Stimulated activated CD4-positive, alpha-beta T cell treated with anti-CD3 and anti-CD28 coated beads, Interleukin-15, amount 100 ng/mL, for 24 hours (primary cell): Measurements from ENCODE around the gene GPR32.
"Not testable (repeated sequence)": the region's sequence is repeated elsewhere in the genome, so short reads cannot be mapped to it uniquely, and the experiment has no call there.

ENCODE experiments used
- DNase-seq: peaks from one replicate; pipeline ENCODE4 v3.0.0-alpha.2; 2020

Gene GPR32

DNA sequence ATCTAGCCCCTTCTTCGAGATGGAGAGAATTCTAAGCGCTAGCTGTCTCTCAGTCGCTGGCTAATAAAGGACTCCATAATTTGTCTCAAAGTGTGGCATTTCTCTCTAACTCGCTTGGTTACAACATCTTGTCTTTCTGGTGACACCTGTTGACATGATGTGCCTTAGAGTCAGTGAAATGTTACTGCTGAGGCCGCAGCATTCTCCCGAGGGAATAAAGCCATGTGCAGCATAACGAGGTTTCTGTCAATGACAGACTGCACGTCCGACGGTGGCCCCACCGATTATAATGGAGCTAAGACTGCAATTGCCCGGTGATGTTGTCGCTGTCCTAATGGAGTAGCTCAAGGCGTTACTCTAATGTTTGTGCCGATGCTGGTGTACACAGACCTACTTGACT is 20.3 kb upstream of the GPR32 start:
- no peak for DNase-seq

DNA sequence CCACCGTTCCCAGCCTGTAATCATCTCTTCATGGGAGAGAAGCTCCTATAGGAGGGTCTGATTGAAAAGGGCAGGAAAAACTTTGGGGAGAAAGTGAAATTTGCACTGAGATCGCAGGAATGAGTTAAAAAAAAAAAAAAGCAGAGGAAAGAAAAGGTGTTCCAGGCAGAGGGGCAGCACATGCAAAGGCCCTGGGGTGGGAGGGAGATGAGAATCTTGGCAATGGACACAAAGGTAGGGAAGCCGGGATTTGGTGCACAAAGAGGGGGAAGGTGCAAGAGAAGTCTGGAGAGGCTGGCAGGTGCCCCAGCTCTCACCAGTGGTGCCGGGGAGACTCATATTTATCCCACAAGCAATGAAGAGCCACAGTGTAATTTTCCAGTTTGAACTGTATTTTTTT is 16.4 kb upstream of the GPR32 start:
- no peak for DNase-seq

DNA sequence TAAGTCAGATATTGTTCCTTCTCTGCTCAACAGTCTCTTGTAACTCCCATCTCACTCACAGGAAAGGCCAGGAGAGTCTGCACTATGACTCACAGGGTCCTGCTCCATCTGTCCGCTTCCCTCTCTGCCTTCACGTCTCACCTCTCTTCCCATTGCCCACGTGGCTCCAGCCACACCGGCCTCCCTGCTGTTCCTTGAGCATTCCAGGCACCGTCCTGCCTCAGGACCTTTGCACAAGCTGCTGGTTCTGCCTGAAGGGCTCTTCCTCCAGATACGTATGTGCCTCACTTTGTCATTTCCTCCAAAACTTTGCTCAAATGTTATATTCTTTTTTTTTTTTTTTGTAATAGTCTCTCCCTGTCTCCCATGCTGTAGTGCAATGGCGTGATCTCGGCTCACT is 14.0 kb upstream of the GPR32 start:
- DNase-seq = not testable (repeated sequence)

DNA sequence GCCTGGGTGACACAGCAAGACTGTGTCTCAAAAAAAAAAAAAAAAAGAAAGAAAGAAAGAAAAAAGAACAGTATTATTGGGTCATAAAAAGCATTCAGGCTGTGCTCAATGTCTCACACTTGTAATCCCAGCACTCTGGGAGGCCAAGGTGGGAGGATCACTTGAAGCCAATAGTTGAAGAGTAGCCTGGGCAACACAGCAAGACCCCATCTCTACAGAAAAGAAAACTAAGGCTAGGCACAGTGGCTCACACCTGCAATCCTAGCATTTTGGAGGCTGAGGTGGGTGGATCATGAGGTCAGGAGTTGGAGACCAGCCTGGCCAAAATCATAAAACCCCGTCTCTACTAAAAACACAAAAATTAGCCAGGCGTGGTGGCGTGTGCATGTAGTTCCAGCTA is 12.6 kb upstream of the GPR32 start:
- DNase-seq = not testable (repeated sequence)

DNA sequence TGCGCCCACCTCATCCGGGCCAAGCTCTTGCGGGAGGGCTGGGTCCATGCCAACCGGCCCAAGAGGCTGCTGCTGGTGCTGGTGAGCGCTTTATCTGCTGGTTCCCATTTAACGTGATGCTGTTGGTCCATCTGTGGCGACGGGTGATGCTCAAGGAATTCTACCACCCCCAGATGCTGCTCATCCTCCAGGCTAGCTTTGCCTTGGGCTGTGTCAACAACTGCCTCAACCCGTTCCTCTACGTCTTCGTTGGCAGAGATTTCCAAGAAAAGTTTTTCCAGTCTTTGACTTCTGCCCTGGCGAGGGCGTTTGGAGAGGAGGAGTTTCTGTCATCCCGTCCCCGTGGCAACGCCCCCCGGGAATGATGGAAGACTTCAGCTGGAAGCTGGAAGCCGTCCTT is 11.2 kb upstream of the GPR32 start:
- DNase-seq = not testable (repeated sequence)

DNA sequence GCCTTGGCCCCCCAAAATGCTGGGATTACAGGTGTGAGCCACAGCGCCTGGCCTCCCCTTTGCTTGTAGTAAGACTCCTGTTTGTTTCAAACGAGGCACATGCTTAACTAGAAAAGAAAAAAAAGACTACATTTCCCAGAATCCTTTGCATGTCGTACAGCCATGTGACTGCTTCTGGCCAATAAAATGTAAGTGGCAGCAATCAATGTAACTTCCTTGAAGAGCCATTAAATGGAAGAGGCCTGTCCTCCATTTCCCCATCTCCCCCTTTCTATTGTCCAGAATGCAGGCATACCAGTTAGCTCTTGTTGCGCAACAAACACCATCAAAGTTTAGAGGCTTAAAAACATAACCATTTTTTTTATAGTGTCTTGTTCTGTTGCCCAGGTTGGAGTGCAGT is 10.4 kb upstream of the GPR32 start:
- no peak for DNase-seq

DNA sequence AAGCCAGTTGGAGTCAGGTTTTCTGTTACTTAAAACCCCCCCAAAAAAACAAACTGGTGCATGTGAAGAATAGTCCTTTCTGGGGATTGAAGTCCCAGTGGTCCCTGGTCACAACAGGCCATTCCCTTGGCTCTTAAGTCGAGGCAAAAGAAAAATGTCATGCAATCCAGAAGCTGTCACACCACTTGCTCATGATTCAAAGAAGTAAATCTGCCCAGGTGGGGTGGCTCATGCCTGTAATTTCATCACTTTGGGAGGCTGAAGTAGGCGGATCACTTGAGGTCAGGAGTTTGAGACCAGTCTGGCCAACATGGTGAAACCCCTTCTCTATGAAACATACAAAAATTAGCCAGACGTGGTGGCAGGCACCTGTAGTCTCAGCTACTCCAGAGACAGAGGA is 8.8 kb upstream of the GPR32 start:
- DNase-seq = not testable (repeated sequence)

DNA sequence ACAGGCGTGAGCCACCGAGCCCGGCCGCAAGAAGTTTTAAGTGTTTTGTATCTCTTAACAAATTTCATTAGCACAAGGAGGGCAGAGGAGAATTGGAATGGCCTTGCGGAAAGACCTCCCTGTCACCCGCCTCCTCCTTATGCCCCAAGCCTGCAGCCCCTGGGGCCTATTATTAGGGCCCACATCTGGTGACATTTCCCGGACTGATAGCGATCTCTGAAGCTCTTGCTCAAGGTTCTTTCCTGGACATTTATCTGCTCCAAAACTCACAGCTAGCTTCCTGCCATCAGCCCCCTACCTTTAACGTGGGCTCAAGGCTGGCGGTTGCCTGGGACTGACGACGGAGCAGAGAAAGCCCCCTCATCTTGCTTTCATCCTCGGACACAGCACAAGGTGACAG is 6.7 kb upstream of the GPR32 start:
- not testable (repeated sequence) for DNase-seq

DNA sequence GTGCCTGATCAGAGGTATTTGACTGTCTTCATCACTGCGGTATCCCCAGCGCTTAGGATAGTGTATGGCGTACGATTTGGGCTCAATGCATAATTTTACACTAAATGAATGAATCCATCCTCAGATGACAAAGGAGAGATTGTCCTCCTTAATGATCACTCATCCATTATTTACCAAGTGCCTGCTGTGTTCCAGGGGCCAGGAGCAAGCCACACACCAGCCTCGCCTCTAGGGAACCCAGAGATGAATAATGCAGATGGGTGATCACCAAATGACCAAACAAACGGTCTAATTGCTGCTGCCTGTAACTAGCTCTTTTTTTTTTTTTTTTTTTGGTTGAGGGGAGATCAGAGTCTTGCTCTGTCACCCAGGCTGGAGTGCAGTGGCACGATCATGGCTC is 5.9 kb upstream of the GPR32 start:
- no peak for DNase-seq

DNA sequence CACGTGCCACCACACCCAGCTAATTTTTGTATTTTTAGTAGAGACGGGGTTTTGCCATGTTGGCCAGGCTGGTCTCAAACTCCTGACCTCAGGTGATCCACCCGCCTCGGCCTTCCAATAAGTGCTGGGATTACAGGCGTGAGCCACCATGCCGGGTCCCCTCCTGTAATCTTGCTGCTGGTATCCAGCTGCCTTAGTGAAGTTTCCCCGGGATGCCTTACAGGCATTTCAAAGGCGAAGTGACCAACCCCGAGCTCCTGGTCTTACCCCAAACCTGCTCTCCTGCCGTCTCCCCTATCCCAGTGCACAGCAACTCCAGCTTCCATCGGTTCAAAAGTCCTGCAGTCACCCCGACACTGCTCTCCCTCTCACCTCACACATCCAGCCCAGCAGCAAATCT is 3.5 kb upstream of the GPR32 start:
- not testable (repeated sequence) for DNase-seq

DNA sequence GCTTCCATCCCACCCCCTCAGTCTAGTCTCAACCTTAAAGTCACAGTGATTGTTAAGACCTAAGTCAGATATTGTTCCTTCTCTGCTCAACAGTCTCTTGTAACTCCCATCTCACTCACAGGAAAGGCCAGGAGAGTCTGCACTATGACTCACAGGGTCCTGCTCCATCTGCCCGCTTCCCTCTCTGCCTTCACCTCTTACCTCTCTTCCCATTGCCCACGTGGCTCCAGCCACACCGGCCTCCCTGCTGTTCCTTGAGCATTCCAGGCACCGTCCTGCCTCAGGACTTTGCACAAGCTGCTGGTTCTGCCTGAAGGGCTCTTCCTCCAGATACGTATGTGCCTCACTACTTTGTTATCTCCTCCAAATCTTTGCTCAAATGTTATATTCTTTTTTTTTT is 3.0 kb upstream of the GPR32 start:
- not testable (repeated sequence) for DNase-seq

DNA sequence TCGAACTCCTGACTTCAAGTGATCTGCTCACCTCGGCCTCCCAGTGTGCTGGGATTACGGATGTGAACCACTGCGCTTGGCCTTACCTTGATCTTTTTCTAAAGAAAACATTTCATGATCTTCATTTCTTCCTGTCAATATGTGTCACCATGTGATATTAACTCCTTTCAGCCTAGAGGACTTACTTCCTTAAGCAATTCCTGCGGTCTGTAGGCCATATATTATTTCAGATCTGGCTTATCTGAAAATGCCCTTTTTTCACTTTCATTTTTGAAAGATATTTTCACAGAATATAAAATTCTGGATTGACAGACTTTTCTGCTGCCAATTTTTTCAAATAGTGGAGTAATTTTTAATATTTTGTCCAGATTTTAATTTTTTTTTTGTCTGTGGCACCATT is 2.0 kb upstream of the GPR32 start:
- DNase-seq = no peak

DNA sequence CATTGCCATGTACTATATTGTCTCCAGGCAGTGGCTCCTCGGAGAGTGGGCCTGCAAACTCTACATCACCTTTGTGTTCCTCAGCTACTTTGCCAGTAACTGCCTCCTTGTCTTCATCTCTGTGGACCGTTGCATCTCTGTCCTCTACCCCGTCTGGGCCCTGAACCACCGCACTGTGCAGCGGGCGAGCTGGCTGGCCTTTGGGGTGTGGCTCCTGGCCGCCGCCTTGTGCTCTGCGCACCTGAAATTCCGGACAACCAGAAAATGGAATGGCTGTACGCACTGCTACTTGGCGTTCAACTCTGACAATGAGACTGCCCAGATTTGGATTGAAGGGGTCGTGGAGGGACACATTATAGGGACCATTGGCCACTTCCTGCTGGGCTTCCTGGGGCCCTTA is 624 bp downstream of the GPR32 start:
- DNase-seq = no peak

DNA sequence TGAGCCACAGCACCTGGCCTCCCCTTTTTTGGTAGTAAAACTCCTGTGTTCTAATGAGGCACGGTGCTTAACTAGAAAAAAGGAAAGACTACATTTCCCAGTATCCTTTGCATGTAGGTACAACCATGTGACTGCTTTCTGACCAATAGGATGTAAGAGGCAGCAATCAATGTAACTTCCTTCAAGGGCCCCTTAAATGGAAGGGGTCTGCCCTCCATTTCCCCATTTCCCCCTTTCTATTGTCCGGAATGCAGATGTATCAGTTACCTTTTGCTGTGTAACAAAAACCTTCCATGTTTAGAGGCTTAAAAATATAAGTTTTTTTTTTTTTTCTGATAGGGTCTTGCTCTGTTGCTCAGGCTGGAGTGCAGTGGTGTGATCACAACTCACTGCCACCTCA is 2.2 kb downstream of the GPR32 start:
- DNase-seq = no peak

DNA sequence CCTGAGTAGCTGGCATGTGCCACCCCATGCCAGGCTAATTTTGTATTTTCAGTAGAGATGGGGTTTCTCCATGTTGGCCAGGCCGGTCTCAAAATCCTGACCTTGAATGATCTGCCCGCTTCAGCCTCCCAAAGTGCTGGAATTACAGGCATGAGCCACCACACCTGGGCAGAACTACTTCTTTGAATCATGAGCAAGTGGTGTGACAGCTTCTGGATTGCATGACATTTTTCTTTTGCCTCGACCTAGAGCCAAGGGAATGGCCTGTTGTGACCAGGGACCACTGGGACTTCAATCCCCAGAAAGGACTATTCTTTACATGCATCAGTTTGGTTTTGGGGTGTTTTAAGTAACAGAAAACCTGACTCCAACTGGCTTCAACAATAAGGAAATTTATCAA is 2.6 kb downstream of the GPR32 start:
- not testable (repeated sequence) for DNase-seq

DNA sequence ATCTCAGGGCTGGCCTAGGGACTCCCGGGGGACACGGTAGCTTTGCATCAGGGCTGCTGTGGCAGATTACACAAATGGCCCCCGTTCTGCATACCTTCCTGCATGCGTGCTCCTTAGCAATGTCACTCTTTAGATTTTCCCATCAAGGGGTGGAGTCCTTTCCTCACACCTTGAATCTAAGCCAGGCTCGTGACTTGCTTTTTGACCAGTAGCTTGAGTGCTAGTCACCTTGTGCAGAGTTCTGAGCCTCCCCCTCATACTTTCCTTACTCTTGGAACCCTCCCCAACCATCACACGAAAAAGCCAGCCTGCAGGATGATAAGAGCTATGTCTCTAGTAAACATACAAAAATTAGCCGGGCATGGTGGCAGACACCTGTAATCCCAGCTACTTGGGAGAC is 3.2 kb downstream of the GPR32 start:
- DNase-seq = not testable (repeated sequence)

DNA sequence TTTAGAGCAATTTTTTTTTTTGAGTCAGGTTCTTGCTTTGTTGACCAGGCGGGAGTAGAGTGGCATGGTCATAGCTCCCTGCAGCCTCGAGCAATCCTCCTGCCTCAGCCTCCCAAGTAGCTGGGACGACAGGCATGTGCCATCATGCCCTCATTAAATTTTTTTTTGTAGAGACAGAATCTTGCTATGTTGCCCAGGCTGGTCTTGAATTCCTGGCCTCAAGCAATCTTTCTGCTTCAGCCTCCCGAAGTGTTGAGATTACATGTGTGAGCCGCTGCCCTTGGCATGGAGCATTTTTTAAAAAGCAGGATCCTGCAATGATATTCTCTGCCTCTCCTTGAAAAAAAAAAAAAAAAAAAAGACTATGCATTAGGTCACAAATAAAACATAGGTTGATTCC is 5.9 kb downstream of the GPR32 start:
- no peak for DNase-seq

DNA sequence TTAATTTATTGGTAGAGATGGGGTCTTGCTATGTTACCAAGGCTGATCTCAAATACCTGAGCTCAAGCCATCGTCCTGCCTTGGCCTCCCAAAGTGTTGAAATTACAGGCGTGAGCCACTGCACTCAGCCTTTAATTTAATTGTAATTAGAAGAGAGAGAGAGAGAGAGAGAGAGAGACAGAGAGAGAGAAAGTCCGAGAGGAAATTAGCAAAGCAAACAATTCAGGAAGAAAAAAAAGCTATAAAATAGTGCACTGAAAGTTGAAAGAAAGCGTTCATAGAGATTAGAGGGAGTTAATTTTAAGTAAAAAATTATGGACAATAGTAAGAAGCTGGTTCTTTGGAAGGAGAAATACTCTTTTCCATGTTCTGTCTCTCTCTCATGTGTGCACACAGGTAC is 7.0 kb downstream of the GPR32 start:
- DNase-seq = no peak

DNA sequence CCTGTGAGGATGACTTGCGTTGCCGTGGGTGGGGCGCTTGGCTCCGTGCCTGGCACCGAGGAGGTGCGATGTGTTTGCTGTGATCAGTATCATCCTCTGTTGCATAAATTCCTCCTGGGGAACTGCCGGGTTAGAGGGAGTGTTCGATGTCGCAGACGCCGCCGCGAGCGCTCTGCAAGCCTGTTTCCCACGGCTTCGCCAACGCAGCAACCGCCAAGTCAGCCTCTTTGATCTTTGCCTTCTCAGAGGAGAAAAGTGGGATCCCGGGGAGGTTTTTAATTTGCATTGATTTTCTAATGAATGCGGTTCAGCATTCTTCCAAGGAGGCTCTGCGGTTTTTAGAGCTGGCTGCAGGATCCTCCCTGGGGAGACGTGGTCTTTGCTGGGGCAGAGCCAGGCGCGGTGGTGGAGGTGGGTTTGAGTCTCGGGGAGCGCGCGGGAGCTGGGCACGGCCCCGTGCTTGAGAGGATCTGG is 7.6 kb downstream of the GPR32 start:
- DNase-seq = peak; percentile 34

DNA sequence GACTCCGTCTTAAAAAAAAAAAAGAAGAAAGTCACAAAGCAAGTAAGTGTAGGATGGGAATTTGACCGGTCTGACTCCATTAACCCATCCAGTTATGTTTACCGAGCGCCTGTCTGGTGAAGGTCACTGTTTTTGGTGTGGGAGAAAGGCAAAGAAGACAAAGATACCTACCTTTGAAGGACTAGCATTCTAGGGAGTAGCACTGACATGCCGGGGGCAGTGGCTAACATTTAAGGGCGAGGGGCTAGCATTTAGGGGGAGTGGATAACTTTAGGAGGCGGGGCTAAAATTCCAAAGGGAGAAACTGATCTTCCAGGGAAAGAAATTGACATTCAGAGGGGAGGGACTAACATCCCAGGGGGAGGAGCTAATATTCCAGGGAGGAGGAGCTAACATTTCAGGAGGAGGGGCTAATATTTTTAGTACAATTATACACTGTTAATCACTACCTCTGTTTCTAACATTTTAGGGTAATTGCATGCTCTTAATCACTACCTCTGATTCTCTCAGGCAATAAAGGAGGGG is 8.7 kb downstream of the GPR32 start:
- no peak for DNase-seq

DNA sequence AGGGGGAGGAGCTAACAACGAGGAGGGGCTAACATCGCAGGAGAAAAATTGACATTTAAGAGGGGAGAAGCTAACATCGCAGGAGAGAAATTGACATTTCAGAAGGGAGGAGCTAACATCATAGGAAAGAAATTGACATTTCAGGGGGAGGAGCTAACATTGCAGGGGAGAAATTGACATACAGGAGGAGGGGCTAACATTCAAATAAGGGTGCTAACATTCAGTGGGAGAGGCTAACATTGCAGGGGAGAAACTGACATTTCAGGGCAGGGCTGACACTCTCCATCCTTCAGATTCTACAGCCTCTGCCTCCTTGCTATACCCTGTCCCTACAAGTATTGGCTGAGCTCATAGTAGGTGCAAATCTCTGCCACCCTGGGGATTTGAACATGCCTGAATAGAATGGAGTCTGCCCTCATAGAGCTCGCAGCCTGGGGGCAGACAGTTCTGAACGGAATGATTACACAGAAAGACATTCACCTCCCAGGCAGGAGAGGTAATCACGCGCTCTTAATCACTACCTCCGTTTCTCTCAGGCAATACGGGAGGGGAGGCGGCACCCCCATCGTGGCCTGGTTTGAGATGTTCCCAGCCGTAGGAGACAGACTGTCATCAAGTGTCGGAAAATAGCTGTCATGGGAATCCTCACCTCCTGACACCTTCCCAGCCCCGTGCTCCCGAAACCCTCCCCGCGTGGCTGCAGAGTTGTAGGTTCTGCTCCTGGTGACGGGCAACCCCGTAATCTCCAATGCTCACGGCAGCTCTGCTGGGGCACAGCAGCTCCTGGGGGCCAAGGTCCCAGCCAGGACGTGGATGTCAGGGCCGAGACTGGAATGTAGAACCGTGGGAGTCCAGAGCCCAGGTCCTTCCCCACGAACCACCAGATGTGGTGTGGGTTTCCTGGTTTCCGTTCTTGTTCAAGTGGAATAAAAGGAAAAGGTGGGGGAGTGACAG is 9.5 kb downstream of the GPR32 start:
- no peak for DNase-seq

DNA sequence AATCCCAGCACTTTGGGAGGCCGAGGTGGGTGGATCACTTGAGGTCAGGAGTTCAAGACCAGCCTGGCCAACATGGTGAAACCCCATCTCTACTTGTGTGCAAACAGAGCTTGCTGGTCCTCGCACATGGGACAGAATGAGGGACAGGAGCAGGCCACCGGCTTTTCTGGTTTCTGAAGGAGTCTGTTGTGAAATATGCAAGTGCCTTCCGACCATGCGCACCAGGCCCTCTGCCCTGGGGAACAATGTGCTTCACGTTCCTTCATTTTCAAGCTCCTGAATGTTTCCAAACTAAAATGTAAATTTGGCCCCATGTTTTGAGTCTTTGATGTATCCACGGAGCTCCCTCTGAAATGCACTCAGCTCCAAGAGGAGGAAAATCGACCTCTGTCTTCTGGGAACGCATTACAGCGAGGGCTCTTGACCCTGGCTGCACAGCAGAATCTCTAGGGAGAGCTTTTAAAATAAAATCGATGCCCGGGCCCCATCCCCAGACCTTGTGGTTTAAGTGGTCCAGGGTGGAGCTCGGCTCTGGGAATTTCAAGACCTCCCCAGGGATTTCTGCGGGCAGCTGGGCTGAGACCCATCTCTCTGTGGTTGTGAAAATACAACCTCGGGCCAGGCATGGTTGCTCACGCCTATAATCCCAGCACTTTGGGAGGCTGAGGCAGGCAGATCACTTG is 10.6 kb downstream of the GPR32 start:
- DNase-seq = no peak

DNA sequence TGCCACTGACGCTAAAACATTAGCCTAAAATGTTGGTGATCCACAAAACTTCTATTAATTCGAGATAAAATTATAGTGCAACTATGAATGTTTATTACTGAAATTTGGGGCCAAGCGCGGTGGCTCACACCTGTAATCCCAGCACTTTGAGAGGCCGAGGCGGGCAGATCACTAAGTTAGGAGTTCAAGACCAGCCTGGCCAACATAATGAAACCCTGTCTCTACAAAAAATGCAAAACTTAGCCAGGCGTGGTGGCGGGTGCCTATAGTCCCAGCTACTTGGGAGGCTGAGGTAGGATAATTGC is 13.5 kb downstream of the GPR32 start:
- DNase-seq = not testable (repeated sequence)

DNA sequence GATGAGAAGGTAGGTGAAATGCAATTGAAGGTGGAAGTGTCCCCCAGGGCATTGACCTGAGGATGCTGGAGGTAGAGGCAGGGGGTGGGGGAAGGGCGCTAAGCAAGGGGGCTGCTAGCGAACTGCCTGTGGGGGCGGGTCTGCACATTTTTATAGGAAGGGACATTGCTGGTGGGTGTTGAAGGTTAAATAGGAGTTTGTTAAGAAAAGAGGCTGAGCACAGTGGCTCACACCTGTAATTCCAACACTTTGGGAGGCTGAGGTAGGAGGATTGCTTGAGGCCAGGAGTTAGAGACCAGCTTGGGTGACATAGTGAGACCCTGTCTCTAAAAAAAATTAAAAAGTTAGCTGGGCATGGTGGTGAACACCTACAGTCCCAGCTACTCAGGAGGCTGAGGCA is 14.4 kb downstream of the GPR32 start:
- no peak for DNase-seq
